ENCODE measurements around the gene SF3A1. TPM values are rescaled to one million over a fixed set of nuclear protein-coding genes. Genes with fewer than 3 reads are reported as not detected.

Gene SF3A1
- total and polyA plus RNA-seq, 2 of the 13 experiments (the other 11 are each of a cell fraction or from before 2014, with no cell fraction given), result 10.0 to 22.0 TPM

- TF ChIP-seq ZBTB33 (CRISPR knock-in tag; IDR thresholded peaks at IDR 0.05) (no peak), HHEX (CRISPR knock-in tag; IDR thresholded peaks at IDR 0.05) (no peak), GZF1 (CRISPR knock-in tag; IDR thresholded peaks at IDR 0.05) (no peak), ZBTB34 (CRISPR knock-in tag; IDR thresholded peaks at IDR 0.05) (no peak), TAF1 (CRISPR knock-in tag; IDR thresholded peaks at IDR 0.05) (no peak), TARDBP (CRISPR knock-in tag; IDR thresholded peaks at IDR 0.05) (no peak), ZNF281 (CRISPR knock-in tag; IDR thresholded peaks at IDR 0.05; ENCODE audit: borderline replicate concordance) (no peak), MED13 (CRISPR knock-in tag; IDR thresholded peaks at IDR 0.05) (no peak), ZNF354B (CRISPR knock-in tag; IDR thresholded peaks at IDR 0.05) (no peak)
- no peaks in the 10 kb centered on the region for H4K20me1 ChIP-seq (ENCODE audit: insufficient read depth, low read length)
- no peaks in the 10 kb centered on the region for H3K27me3 ChIP-seq (ENCODE audit: control insufficient read depth in 1 of 2, insufficient read depth in 2 of 2, low read length in 2 of 2)
- H3K36me3 ChIP-seq (replicated peaks in 1 of 2; ENCODE audit: control insufficient read depth in 1 of 2, insufficient read depth in 2 of 2, low read length in 2 of 2), result peaks cover 3 to 9% of the 10 kb centered on the region in 2 experiments; a peak in 3 of 5 replicates
- no TSS peak for BruUV-seq (replicated peaks)
- no peaks in the 10 kb centered on the region for H3K9me3 ChIP-seq (ENCODE audit: low read length)
- no peak overlapping the region for H3K4me3 ChIP-seq (replicated peaks in 1 of 3; ENCODE audit: insufficient read depth in 1 of 3, low read depth in 2 of 3, low read length in 3 of 3)
- no peak overlapping the region for H3K4me2 ChIP-seq (ENCODE audit: low read depth, low read length)
- POLR2A ChIA-PET, result no interaction called here
- FAIRE-seq, result no peak
- CTCF ChIA-PET (ENCODE audit: low intra/inter-chr PET ratio, low total read pairs), result no interaction called here
- in situ Hi-C loops (cut with HindIII; ENCODE audit: extremely low pct_ligation_motif_present, low pct_unique_long_range_greater_than_20kb) (no loop called here), intact Hi-C loops (cut with micrococcal nuclease; ENCODE audit: unreplicated experiment) (no loop called here)
- no peak overlapping the region for H3K27ac ChIP-seq (ENCODE audit: extremely low read length, insufficient read depth, low read length)
- WGBS (ENCODE audit: low lambda C conversion rate), result 96% methylated on average over 7 of the region's 7 CpGs
- no peaks in the 10 kb centered on the region for H3K79me2 ChIP-seq (ENCODE audit: insufficient read depth, low read length)
- ATAC-seq, result no peak
- no peak overlapping the region for H3K9ac ChIP-seq (ENCODE audit: insufficient read depth, low read depth, low read length)
- H2AFZ ChIP-seq (ENCODE audit: low read length), result no peak overlapping the region
- peaks cover 5% of the 10 kb centered on the region; the same call in 1 of the 2 replicates for H3K4me1 ChIP-seq (ENCODE audit: insufficient read depth, low read length)
- no peak for DNase-seq (ENCODE audit: low spot score)
These were observed 52.0 kb downstream of the SF3A1 start for GRCh38 chr22:30304495-30305244.
